A549 (cell line): ENCODE measurements around the gene ADGRB2. TPM values are rescaled to one million over a fixed set of nuclear protein-coding genes. Genes with fewer than 3 reads are reported as not detected.

Source experiments
- ATAC-seq, 2 experiments: fragments of 200-7000 bp in 1 of 2; fragments of >200 bp in 1 of 2; cut with Nextera tagmentation in 1 of 2; cut with Tn5 transposase in 1 of 2; 3 replicates each; pipeline versions ENCODE4 v1.8.0 to v1.9.1; 2018 to 2020; ENCODE audit warnings: mild to moderate bottlenecking in 1 of 2, moderate library complexity in 1 of 2
- CTCF ChIA-PET: fragments of 300-600 bp; sonication (Branson Sonifier 250); formaldehyde crosslinking; extraction: SDS; loops from one replicate; lab custom pipeline; 2021; ENCODE audit warnings: antibody characterized with exemption, inconsistent platforms; lab: Yijun Ruan, JAX
- POLR2A ChIA-PET: fragments of 350-600 bp; formaldehyde crosslinking; extraction: SDS; loops from one replicate; lab custom pipeline; 2021; ENCODE audit warnings: antibody characterized with exemption, inconsistent platforms; lab: Yijun Ruan, JAX
- DNase-seq, 2 experiments: peaks; one replicate each; pipeline versions ENCODE4 v3.0.0 to v3.0.0-alpha.2; 2011 to 2016; ENCODE audit warnings: low read depth in 1 of 2, low spot score in 1 of 2
- FAIRE-seq: peaks from 2 replicates; lab custom pipeline; 2011; peaks lifted over from hg19 to GRCh38; lab: Jason Lieb, UNC
- H3K27ac ChIP-seq, 2 experiments: fragments of >200 bp; sonication (Bioruptor Twin); formaldehyde crosslinking; 3 replicates each; pipeline ENCODE4 v1.5.1; 2016 to 2017
- H3K4me1 ChIP-seq: fragments of >200 bp; sonication (Bioruptor Twin); formaldehyde crosslinking; 3 replicates; pipeline ENCODE4 v1.6.1; 2016
- H3K4me2 ChIP-seq: fragments of >200 bp; sonication (Bioruptor Twin); formaldehyde crosslinking; 3 replicates; pipeline ENCODE4 v1.6.1; 2016
- H3K4me3 ChIP-seq: fragments of >200 bp; sonication (Bioruptor Twin); formaldehyde crosslinking; 3 replicates; pipeline ENCODE4 v1.5.1; 2016
- H3K9me3 ChIP-seq: fragments of >200 bp; sonication (Bioruptor Twin); formaldehyde crosslinking; 3 replicates; pipeline ENCODE4 v1.6.1; 2016
- BCL3 ChIP-seq: fragments of >200 bp; sonication (Bioruptor Twin); formaldehyde crosslinking; IDR thresholded peaks from 3 replicates; pipeline ENCODE4 v1.6.1; 2016
- CHD4 ChIP-seq: fragments of 200-600 bp; sonication (generic); IDR thresholded peaks from 2 replicates; pipeline ENCODE4 v1.6.1; 2016; ENCODE audit warnings: antibody characterized with exemption, mild to moderate bottlenecking, borderline replicate concordance
- EHF ChIP-seq: fragments of 250-450 bp; sonication (Bioruptor Pico); IDR thresholded peaks from 2 replicates; pipeline ENCODE4 v1.5.0; 2020; ENCODE audit warnings: mild to moderate bottlenecking
- FOSB ChIP-seq: fragments of 250-450 bp; sonication (Bioruptor Pico); IDR thresholded peaks from 2 replicates; pipeline ENCODE4 v1.5.0; 2020; ENCODE audit warnings: mild to moderate bottlenecking, moderate library complexity
- HEYL ChIP-seq: fragments of 250-450 bp; sonication (Bioruptor Pico); IDR thresholded peaks from 2 replicates; pipeline ENCODE4 v1.8.0; 2021; ENCODE audit warnings: mild to moderate bottlenecking, moderate library complexity
- HMGXB4 ChIP-seq: fragments of 250-450 bp; sonication (Bioruptor Pico); IDR thresholded peaks from 2 replicates; pipeline ENCODE4 v1.5.0; 2021; ENCODE audit warnings: mild to moderate bottlenecking, moderate library complexity, borderline replicate concordance
- HOXA7 ChIP-seq: fragments of 250-450 bp; sonication (Bioruptor Pico); IDR thresholded peaks from 2 replicates; pipeline ENCODE4 v1.5.0; 2020; ENCODE audit warnings: mild to moderate bottlenecking, moderate library complexity
- HOXB13 ChIP-seq: fragments of 250-450 bp; sonication (Bioruptor Pico); IDR thresholded peaks from 2 replicates; pipeline ENCODE4 v1.5.0; 2020; ENCODE audit warnings: low read depth, mild to moderate bottlenecking, moderate library complexity
- HOXB5 ChIP-seq: fragments of 250-450 bp; sonication (Bioruptor Pico); IDR thresholded peaks from 2 replicates; pipeline ENCODE4 v1.5.0; 2020; ENCODE audit warnings: mild to moderate bottlenecking, moderate library complexity
- JUN ChIP-seq, 2 experiments: fragments of >200 bp; sonication (Bioruptor Twin); formaldehyde crosslinking; IDR thresholded peaks; 2 replicates in 1 of 2; 3 replicates in 1 of 2; pipeline ENCODE4 v1.6.1; 2016 to 2017
- KDM5A ChIP-seq: fragments of 200-600 bp; sonication (generic); IDR thresholded peaks from 2 replicates; pipeline ENCODE4 v1.6.1; 2016; ENCODE audit warnings: antibody characterized with exemption, mild to moderate bottlenecking
- MAFK ChIP-seq: fragments of 450-650 bp; IDR thresholded peaks from 2 replicates; pipeline ENCODE4 v1.6.1; 2014; ENCODE audit not compliant: partially characterized antibody
- NFE2L2 ChIP-seq: fragments of 150-350 bp; conservative IDR thresholded peaks from 2 replicates; pipeline ENCODE4 v1.6.1; 2014; ENCODE audit warnings: low read length
- PBX3 ChIP-seq: IDR thresholded peaks from 2 replicates; pipeline ENCODE4 v1.6.1; 2012
- PHF8 ChIP-seq: fragments of 200-600 bp; sonication (generic); IDR thresholded peaks from 2 replicates; pipeline ENCODE4 v1.6.1; 2016; ENCODE audit warnings: low read depth, mild to moderate bottlenecking, antibody characterized with exemption, moderate library complexity, borderline replicate concordance
- POLR2A ChIP-seq: IDR thresholded peaks from 2 replicates; pipeline ENCODE4 v1.6.1; 2012; ENCODE audit warnings: mild to moderate bottlenecking, low read length
- POLR2AphosphoS2 ChIP-seq: conservative IDR thresholded peaks from 2 replicates; pipeline ENCODE4 v1.6.1; 2012; ENCODE audit warnings: low read length, improper control_type of control experiment, inconsistent platforms
- RCOR1 ChIP-seq: fragments of 150-350 bp; IDR thresholded peaks from 2 replicates; pipeline ENCODE4 v1.6.1; 2014; ENCODE audit warnings: antibody characterized with exemption, low read length, low read depth
- REST ChIP-seq: fragments of 200-600 bp; sonication (generic); IDR thresholded peaks from 2 replicates; pipeline ENCODE4 v1.6.1; 2016; ENCODE audit warnings: antibody characterized with exemption, mild to moderate bottlenecking, moderate library complexity
- RFX5 ChIP-seq: fragments of 450-650 bp; IDR thresholded peaks from 2 replicates; pipeline ENCODE4 v1.7.1; 2014; ENCODE audit warnings: antibody characterized with exemption, mild to moderate bottlenecking, moderate library complexity
- SMC3 ChIP-seq: fragments of >200 bp; sonication (Bioruptor Twin); formaldehyde crosslinking; IDR thresholded peaks from 3 replicates; pipeline ENCODE4 v1.6.1; 2018; ENCODE audit warnings: inconsistent platforms
- SREBF2 ChIP-seq: fragments of 450-650 bp; IDR thresholded peaks from 2 replicates; pipeline ENCODE4 v1.6.1; 2014; ENCODE audit warnings: mild to moderate bottlenecking, moderate library complexity
- USF2 ChIP-seq: fragments of 450-650 bp; IDR thresholded peaks from 2 replicates; pipeline ENCODE4 v1.6.1; 2014; ENCODE audit warnings: antibody characterized with exemption
- ZC3H11A ChIP-seq: fragments of 450-650 bp; IDR thresholded peaks from 2 replicates; pipeline ENCODE4 v1.6.1; 2014; ENCODE audit warnings: antibody characterized with exemption, mild to moderate bottlenecking
- ZFP36 ChIP-seq: fragments of 450-650 bp; IDR thresholded peaks from 2 replicates; pipeline ENCODE4 v1.6.1; 2014; ENCODE audit warnings: borderline replicate concordance; ENCODE audit not compliant: partially characterized antibody
- ZSCAN20 ChIP-seq: fragments of 250-450 bp; sonication (Bioruptor Pico); IDR thresholded peaks from 2 replicates; pipeline ENCODE4 v1.8.0; 2022; ENCODE audit warnings: mild to moderate bottlenecking, moderate library complexity
- WGBS: methylation state at CpG from one replicate; pipeline ENCODE4 v1.1.6; 2017; ENCODE audit errors: missing lambda C conversion rate; 5-methylcytosine and 5-hydroxymethylcytosine counted together
- polyA plus RNA-seq, 4 experiments: library from polyadenylated mRNA; depleted of rRNA in 3 of 4; stranded (reverse); fragments of >200 nt; fragmentation: RNase III in 1 of 4; extraction: RNeasy Plus Mini Kit Qiagen cat#74134 plus additional on column Dnase treatment in 1 of 4; gene quantifications; 2 replicates in 3 of 4; 3 replicates in 1 of 4; pipeline ENCODE4 v1.2.3, GENCODE V29; 2011 to 2017

The ADGRB2 gene
- polyA plus RNA-seq, 2 of the 4 experiments (the other 2 are of a cell fraction) = 2.3 to 6.6 TPM

- no peak for TF ChIP-seq USF2
- TF ChIP-seq HOXB5 = no peak
- TF ChIP-seq ZSCAN20 (CRISPR knock-in tag) = no peak
- TF ChIP-seq RCOR1 = no peak
- no peak for TF ChIP-seq ZC3H11A
- no peak for TF ChIP-seq RFX5
Measured at GRCh38 chr1:31784356-31785019, 20.3 kb upstream of the ADGRB2 start (continued).

GRCh38 chr1:31783846-31784245 lies 19.7 kb upstream of the ADGRB2 start:
- TF ChIP-seq POLR2A = no peak
- no peak for TF ChIP-seq JUN (IDR thresholded peaks at IDR 0.05)
- no peak for TF ChIP-seq PHF8
- no peak for TF ChIP-seq EHF (CRISPR knock-in tag)
- no peak for TF ChIP-seq MAFK
- TF ChIP-seq HOXB13 (CRISPR knock-in tag) = no peak
- TF ChIP-seq HMGXB4 (CRISPR knock-in tag) = no peak
- no peak for TF ChIP-seq FOSB (CRISPR knock-in tag)
- no peak for TF ChIP-seq CHD4
- no peak for TF ChIP-seq ZFP36
- TF ChIP-seq, all 56 proteins: peak for 0
- DNase-seq (no peak), ATAC-seq (no peak), FAIRE-seq (no peak)
- Histone ChIP-seq H3K27ac (no peak overlapping the region), H3K4me2 (no peak overlapping the region), H3K9me3 (no peaks in the 10 kb centered on the region), H3K4me1 (peaks cover 13% of the 10 kb centered on the region), H3K4me3 (no peak overlapping the region)
- ChIA-PET CTCF (interaction anchor here (1.2 to 18.6 kb wide), 4 partner anchors 20 to 235 kb away, joined by 3 to 242 read pairs (median 4); partner anchors contain the start of gene ADGRB2), POLR2A (no interaction called here)
- WGBS = 93% methylated on average over 3 of the region's 3 CpGs

GRCh38 chr1:31782421-31783410 lies 18.6 kb upstream of the ADGRB2 start:
- Histone ChIP-seq H3K4me2 (no peak overlapping the region), H3K27ac (no peak overlapping the region), H3K4me3 (no peak overlapping the region), H3K9me3 (no peaks in the 10 kb centered on the region), H3K4me1 (peaks cover 10% of the 10 kb centered on the region)
- DNase-seq = no peak
- WGBS = 83% methylated on average over 8 of the region's 12 CpGs
- ChIA-PET CTCF (interaction anchor here (1.2 to 18.6 kb wide), 3 partner anchors 19 to 69 kb away, joined by 3 to 242 read pairs (median 3); partner anchors contain the start of gene ADGRB2), POLR2A (no interaction called here)
- no peak for FAIRE-seq
- no peak for ATAC-seq
- TF ChIP-seq HEYL = no peak
- no peak for TF ChIP-seq ZC3H11A
- TF ChIP-seq CHD4 = no peak
- TF ChIP-seq BCL3 = no peak
- TF ChIP-seq REST = no peak
- TF ChIP-seq NFE2L2 = no peak
- no peak for TF ChIP-seq SMC3
- no peak for TF ChIP-seq KDM5A
- no peak for TF ChIP-seq SREBF2
- TF ChIP-seq PBX3 = no peak
- no peak for TF ChIP-seq POLR2AphosphoS2
- no peak for TF ChIP-seq HOXA7 (CRISPR knock-in tag)
